HG03039 (cell line): Measurements from ENCODE around the gene FRMD4A.

ENCODE experiments used
- ATAC-seq: cut with Tn5 transposase; IDR thresholded peaks from one replicate; pipeline ENCODE4 v1.9.1; 2021; ENCODE audit warnings: mild to moderate bottlenecking, moderate library complexity; ENCODE audit not compliant: unreplicated experiment

Gene FRMD4A

GRCh38 chr10:13665516-13666262, 665.0 kb downstream of the FRMD4A start:
- no peak for ATAC-seq

GRCh38 chr10:13661256-13661655, 669.5 kb downstream of the FRMD4A start:
- no peak for ATAC-seq

- no peak for ATAC-seq
These were observed 670.2 kb downstream of the FRMD4A start for GRCh38 chr10:13660551-13660920.

GRCh38 chr10:13659887-13660550, 670.7 kb downstream of the FRMD4A start:
- no peak for ATAC-seq

GRCh38 chr10:13658871-13659685, 671.6 kb downstream of the FRMD4A start:
- no peak for ATAC-seq

GRCh38 chr10:13658264-13658663, 672.5 kb downstream of the FRMD4A start:
- ATAC-seq: no peak

GRCh38 chr10:13657101-13657680, 673.5 kb downstream of the FRMD4A start:
- ATAC-seq: no peak

- no peak for ATAC-seq
These were observed 674.2 kb downstream of the FRMD4A start for GRCh38 chr10:13656337-13657100.

GRCh38 chr10:13654846-13655245, 675.9 kb downstream of the FRMD4A start:
- ATAC-seq: no peak

- no peak for ATAC-seq
These were observed 676.5 kb downstream of the FRMD4A start for GRCh38 chr10:13654118-13654830.

- no peak for ATAC-seq
These were observed 677.9 kb downstream of the FRMD4A start for GRCh38 chr10:13652860-13653259.

GRCh38 chr10:13651969-13652720, 678.6 kb downstream of the FRMD4A start:
- ATAC-seq: no peak

- no peak for ATAC-seq
These were observed 679.8 kb downstream of the FRMD4A start for GRCh38 chr10:13650961-13651360.

- ATAC-seq: no peak
These were observed 680.7 kb downstream of the FRMD4A start for GRCh38 chr10:13649844-13650520.

- no peak for ATAC-seq
These were observed 682.3 kb downstream of the FRMD4A start for GRCh38 chr10:13648425-13648824.

GRCh38 chr10:13644866-13645265, 685.9 kb downstream of the FRMD4A start:
- no peak for ATAC-seq

- no peak for ATAC-seq
These were observed 687.7 kb downstream of the FRMD4A start for GRCh38 chr10:13643016-13643415.

GRCh38 chr10:13642293-13642692, 688.4 kb downstream of the FRMD4A start:
- no peak for ATAC-seq

GRCh38 chr10:13637894-13638293, 692.8 kb downstream of the FRMD4A start:
- no peak for ATAC-seq
